ENCODE measurements around the gene FBLN5.
"Not testable (repeated sequence)": the region's sequence is repeated elsewhere in the genome, so short reads cannot be mapped to it uniquely, and the experiment has no call there.

FBLN5 gene

DNA sequence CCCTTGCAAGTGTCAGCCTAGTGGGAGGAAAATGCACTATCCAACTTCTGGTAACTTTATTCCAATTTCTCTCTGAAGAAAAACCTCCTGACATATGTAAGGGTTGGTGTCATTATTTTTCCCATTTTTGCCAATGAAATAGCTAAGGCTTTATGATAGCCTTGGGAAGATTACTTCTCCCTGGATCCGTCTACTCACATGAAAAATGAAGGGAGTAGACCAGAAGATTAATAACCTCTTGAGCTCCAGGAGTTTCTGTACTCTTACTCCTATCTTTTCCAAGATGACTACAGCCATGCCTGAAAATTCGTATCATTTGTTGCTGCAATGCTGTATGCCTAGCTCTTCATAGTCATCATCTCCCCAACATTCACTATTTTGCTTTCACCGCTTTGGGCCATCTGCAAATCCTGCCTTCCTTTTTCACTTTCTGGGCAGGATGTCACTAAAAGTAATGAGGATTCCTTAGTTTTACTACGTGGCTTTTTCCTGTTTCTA lies 98.9 kb downstream of the FBLN5 start:
- TF ChIP-seq, protein P1, sequence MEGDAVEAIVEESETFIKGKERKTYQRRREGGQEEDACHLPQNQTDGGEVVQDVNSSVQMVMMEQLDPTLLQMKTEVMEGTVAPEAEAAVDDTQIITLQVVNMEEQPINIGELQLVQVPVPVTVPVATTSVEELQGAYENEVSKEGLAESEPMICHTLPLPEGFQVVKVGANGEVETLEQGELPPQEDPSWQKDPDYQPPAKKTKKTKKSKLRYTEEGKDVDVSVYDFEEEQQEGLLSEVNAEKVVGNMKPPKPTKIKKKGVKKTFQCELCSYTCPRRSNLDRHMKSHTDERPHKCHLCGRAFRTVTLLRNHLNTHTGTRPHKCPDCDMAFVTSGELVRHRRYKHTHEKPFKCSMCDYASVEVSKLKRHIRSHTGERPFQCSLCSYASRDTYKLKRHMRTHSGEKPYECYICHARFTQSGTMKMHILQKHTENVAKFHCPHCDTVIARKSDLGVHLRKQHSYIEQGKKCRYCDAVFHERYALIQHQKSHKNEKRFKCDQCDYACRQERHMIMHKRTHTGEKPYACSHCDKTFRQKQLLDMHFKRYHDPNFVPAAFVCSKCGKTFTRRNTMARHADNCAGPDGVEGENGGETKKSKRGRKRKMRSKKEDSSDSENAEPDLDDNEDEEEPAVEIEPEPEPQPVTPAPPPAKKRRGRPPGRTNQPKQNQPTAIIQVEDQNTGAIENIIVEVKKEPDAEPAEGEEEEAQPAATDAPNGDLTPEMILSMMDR (IDR thresholded peaks at IDR 0.05; ENCODE audit: control insufficient read depth, insufficient read depth, low read depth, low read length, missing control alignments), result no peak
- H3K4me3 ChIP-seq (ENCODE audit: control insufficient read depth, low read depth, low read length), result no peak overlapping the region
- no peak for DNase-seq (ENCODE audit: low read depth)

DNA sequence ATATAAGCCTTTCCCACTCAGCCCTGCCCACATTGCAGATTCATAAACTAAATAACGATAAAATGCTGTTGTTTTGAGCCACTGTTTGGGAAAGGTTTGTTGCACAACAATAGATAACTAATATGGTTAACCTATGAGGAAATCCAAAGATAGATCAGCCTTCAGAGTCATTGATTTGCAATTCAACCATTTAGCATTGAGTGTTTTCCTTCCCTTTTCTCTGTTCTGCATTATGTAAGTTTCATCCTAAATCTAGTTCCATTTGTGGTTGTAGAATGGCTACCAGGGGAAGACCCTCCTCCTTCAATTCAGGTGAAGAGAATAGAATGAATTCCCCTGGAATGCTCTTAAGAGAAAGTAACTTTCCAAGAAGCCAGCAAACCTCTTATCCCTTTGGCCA lies 99.8 kb downstream of the FBLN5 start:
- TF ChIP-seq, protein P1 (IDR thresholded peaks at IDR 0.05; ENCODE audit: control insufficient read depth, insufficient read depth, low read depth, low read length, missing control alignments), result no peak
- H3K4me3 ChIP-seq (ENCODE audit: control insufficient read depth, low read depth, low read length), result no peak overlapping the region
- DNase-seq (ENCODE audit: low read depth), result no peak

DNA sequence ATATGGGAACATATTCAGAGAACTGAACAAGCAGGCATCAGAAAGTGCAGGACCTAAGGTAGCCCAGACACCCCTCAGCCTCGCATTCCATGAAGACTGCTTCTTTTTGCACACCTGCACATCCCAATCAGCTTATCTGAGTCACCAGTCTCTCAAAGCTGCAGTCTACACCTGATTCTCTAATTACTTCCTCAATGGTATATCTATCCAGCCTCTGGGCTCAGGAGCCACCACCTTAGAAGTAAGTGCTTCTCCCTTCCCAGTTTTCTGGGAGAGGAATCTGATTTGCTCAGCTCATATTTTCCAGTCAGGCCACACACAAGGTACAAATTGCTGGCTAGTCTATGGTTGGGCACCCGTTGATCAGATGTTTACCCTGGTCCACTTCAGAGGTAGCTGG lies 101.8 kb downstream of the FBLN5 start:
- no peak overlapping the region for H3K4me3 ChIP-seq (ENCODE audit: control insufficient read depth, low read depth, low read length)
- TF ChIP-seq, protein P1 (IDR thresholded peaks at IDR 0.05; ENCODE audit: control insufficient read depth, insufficient read depth, low read depth, low read length, missing control alignments), result no peak
- DNase-seq (ENCODE audit: low read depth), result no peak

DNA sequence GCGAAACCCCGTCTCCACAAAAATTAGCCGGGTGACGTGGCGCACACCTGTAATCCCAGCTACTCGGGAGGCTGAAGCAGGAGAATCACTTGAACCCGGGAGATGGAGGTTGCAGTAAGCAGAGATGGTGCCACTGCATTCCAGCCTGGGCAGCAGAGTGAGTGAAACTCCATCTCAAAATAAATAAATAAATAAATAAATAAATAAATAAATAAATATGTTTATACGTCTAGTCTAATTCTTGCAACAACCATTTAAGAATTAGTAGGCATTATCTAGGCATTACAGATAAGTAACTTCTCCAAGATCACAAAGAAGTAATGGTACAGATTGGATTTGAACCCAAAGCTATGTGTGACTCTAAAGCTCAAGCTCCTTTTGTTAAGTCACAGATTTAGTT lies 102.4 kb downstream of the FBLN5 start:
- H3K4me3 ChIP-seq (ENCODE audit: control insufficient read depth, low read depth, low read length); DNase-seq (ENCODE audit: low read depth): not testable (repeated sequence)

DNA sequence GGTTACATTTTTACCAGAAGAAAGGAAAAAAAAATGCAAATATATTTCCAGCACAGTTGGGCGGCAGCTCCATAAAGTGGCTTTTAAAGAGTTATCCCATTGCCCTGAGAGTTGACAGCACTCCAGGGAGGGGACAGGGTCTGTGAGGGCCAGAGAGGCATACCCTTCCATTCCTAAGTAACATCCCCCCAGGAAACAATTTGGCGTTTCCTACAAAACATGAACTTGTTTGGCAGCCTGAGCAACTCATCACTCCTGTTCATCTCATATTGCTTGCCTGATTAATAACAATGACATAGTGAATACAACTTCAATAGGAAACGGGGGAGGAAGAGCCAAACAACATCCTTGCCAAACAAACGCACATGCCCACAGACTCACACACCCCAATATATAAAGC lies 103.5 kb downstream of the FBLN5 start:
- no peak for DNase-seq (ENCODE audit: low read depth)

DNA sequence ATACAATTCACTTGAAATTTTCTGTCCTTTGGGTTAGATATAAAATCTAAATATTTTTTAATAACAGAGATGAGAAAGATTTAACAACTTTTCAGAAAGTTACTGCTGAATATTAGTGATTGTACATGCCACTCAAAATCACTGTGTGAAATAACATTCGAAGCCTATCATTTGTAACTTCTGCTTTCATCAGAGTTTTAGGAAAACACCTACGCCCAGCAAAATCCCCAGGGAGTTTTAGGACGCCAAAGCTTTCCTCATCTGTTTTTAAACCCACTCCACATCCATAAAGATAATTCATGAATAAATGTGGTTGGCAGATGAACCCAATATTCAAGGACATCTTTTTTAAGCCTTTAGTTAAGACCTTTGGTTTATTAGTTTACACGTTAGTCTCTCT lies 104.1 kb downstream of the FBLN5 start:
- no peak overlapping the region for H3K4me3 ChIP-seq (ENCODE audit: control insufficient read depth, low read depth, low read length)
- TF ChIP-seq, protein P1 (IDR thresholded peaks at IDR 0.05; ENCODE audit: control insufficient read depth, insufficient read depth, low read depth, low read length, missing control alignments), result no peak
- DNase-seq (ENCODE audit: low read depth), result no peak

More for the DNA sequence above, 103.5 kb downstream of the FBLN5 start:
- TF ChIP-seq, protein P1 (IDR thresholded peaks at IDR 0.05; ENCODE audit: control insufficient read depth, insufficient read depth, low read depth, low read length, missing control alignments), result no peak
- no peak overlapping the region for H3K4me3 ChIP-seq (ENCODE audit: control insufficient read depth, low read depth, low read length)

DNA sequence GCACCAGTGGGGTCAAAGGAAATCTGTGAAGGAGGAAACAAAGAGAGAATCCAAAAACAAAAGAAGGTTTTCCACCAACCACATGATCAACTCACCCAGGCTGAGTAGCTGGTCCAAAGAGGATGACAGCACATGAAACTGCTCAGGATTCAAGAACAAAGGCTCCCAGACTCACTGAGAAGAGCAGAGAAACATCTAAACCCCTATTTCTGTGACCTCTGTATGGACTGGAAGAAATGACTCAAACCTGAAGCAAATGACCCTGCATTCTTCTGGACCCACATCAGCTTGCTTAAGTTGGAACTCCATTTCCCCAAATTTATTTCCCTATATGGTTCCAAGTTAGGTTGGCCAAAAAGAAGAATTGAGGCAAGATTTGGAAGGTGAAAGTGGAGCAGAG lies 106.4 kb downstream of the FBLN5 start:
- no peak for DNase-seq (ENCODE audit: low read depth)
- TF ChIP-seq, protein P1 (IDR thresholded peaks at IDR 0.05; ENCODE audit: control insufficient read depth, insufficient read depth, low read depth, low read length, missing control alignments), result no peak
- no peak overlapping the region for H3K4me3 ChIP-seq (ENCODE audit: control insufficient read depth, low read depth, low read length)

Measured in AG09309 (cell line).